Mammary epithelial cell (primary cell): ENCODE data around the gene NKX2-2.

ENCODE experiments used
- CTCF ChIP-seq, 2 donors: IDR thresholded peaks in 1 of 2; conservative IDR thresholded peaks in 1 of 2; 2 replicates each; pipeline ENCODE4 v1.5.1; 2011 to 2012; ENCODE audit warnings: inconsistent platforms in 2 of 2, low read length in 2 of 2, mild to moderate bottlenecking in 2 of 2, control low read depth in 1 of 2, low read depth in 1 of 2; ENCODE audit not compliant: insufficient read depth in 1 of 2; ENCODE audit errors: extremely low read depth in 1 of 2
- EZH2 ChIP-seq: IDR thresholded peaks from 2 replicates; pipeline ENCODE4 v1.6.1; 2012; ENCODE audit warnings: low read length, inconsistent platforms, borderline replicate concordance

DNA sequence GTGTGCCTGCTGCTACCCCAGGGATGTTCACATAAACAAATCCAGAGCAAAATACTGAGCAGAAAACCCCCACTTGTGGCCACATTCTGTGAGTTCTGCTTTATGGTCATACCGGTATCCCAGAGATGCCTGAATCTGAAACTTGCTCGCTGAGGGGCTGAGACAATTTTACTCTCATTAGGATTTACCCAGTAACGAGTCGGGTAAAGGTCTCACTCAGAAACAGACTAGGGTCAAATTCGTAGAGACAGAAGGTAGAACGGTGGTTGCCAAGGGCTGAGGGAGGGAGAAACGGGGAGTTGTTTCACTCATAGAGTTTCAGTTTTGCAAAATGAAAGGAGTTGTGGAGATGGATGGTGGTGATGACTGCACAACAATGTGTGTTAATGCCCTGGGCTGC, 45.4 kb upstream of the NKX2-2 start:
- no peak for TF ChIP-seq CTCF (conservative IDR thresholded peaks at IDR 0.05 in 1 of 2, IDR thresholded peaks at IDR 0.05 in 1 of 2; ENCODE audit: extremely low read depth in 1 of 2, insufficient read depth in 1 of 2, low read depth in 1 of 2, low read length in 2 of 2)
- no peak for TF ChIP-seq EZH2
